ENCODE results near the gene MBD3L4.

DNA sequence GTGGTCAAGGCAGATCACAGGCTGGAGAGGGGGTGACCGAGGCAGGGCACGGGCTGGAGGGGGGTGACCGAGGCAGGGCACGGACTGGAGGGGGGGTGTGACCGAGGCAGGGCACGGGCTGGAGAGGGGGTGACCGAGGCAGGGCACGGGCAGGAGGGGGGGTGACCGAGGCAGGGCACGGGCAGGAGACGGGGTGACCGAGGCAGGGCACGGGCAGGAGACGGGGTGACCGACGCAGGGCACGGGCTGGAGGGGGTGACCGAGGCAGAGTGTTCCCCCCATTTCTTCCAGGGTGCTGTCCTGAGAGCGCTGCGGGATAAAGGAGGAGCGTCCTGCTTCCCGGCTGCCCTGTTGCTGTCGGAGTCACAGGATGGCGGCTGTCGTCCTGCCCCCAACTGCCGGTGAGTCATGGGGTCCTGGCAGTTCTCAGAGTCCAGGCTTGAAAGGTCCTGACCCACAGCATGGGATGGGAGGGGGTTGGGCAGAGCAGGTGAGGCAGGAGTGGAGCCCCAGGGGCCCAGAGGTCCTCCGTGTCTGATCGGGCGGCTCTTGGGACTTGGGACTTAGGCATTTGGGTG lies 34.8 kb upstream of the MBD3L4 start:
- TF ChIP-seq, protein P1, sequence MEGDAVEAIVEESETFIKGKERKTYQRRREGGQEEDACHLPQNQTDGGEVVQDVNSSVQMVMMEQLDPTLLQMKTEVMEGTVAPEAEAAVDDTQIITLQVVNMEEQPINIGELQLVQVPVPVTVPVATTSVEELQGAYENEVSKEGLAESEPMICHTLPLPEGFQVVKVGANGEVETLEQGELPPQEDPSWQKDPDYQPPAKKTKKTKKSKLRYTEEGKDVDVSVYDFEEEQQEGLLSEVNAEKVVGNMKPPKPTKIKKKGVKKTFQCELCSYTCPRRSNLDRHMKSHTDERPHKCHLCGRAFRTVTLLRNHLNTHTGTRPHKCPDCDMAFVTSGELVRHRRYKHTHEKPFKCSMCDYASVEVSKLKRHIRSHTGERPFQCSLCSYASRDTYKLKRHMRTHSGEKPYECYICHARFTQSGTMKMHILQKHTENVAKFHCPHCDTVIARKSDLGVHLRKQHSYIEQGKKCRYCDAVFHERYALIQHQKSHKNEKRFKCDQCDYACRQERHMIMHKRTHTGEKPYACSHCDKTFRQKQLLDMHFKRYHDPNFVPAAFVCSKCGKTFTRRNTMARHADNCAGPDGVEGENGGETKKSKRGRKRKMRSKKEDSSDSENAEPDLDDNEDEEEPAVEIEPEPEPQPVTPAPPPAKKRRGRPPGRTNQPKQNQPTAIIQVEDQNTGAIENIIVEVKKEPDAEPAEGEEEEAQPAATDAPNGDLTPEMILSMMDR (IDR thresholded peaks at IDR 0.05): no peak
- no peak for TF ChIP-seq POLR2A (IDR thresholded peaks at IDR 0.05)
